ENCODE data around the gene KDM5A. TPM values are rescaled to one million over a fixed set of nuclear protein-coding genes. Genes with fewer than 3 reads are reported as not detected.

Gene KDM5A
- total RNA-seq, 3 donors from 2014 or later, result 54.6 to 76.2 (median 74.9) TPM

DNA sequence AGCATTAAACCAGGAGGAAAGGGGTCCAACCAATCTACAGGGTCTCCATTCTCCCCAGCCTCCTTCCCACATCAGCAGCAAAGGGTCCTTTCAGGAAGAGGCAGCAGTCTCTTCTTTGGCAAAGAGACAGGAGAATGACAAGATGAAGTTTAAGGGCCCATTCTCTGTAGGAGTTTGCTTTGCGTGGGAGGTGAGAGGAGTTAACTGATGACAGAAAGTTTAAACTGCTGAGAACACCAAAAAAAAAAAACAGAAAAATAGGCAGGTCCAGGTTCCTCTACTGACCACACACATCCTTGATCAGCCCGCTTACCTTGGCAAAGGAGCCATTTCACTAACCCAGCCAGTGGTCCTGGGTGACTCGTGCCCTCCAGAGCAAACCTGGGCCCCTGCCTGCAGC lies 132.2 kb downstream of the KDM5A start:
- intact Hi-C loops (cut with DNase I, micrococcal nuclease), result no loop called here
- ATAC-seq, result no peak

GRCh38 chr12:256225-256624 lies 132.9 kb downstream of the KDM5A start:
- DNase-seq (no peak), ATAC-seq (no peak)
- Histone ChIP-seq H3K4me1 (ENCODE audit: low read depth) (no peaks in the 10 kb centered on the region), H3K36me3 (ENCODE audit: low read depth) (no peaks in the 10 kb centered on the region), H3K9me3 (no peaks in the 10 kb centered on the region), H3K4me3 (no peak overlapping the region)
- intact Hi-C loops (cut with DNase I, micrococcal nuclease), result no loop called here
- TF ChIP-seq CTCF (IDR thresholded peaks at IDR 0.05), result no peak

More for the DNA sequence above, 132.2 kb downstream of the KDM5A start:
- Histone ChIP-seq H3K9me3 (no peaks in the 10 kb centered on the region), H3K36me3 (ENCODE audit: low read depth) (no peaks in the 10 kb centered on the region), H3K4me1 (ENCODE audit: low read depth) (no peaks in the 10 kb centered on the region), H3K4me3 (no peak overlapping the region)
- DNase-seq, result no peak
- no peak for TF ChIP-seq CTCF (IDR thresholded peaks at IDR 0.05)

GRCh38 chr12:254912-255311 lies 134.2 kb downstream of the KDM5A start:
- no peak for TF ChIP-seq CTCF (IDR thresholded peaks at IDR 0.05)
- H3K36me3 ChIP-seq (ENCODE audit: low read depth), result no peaks in the 10 kb centered on the region
- no peaks in the 10 kb centered on the region for H3K4me1 ChIP-seq (ENCODE audit: low read depth)
- intact Hi-C loops (cut with DNase I, micrococcal nuclease), result no loop called here
- DNase-seq (no peak), ATAC-seq (no peak)
- no peaks in the 10 kb centered on the region for H3K9me3 ChIP-seq
- H3K4me3 ChIP-seq, result no peak overlapping the region

DNA sequence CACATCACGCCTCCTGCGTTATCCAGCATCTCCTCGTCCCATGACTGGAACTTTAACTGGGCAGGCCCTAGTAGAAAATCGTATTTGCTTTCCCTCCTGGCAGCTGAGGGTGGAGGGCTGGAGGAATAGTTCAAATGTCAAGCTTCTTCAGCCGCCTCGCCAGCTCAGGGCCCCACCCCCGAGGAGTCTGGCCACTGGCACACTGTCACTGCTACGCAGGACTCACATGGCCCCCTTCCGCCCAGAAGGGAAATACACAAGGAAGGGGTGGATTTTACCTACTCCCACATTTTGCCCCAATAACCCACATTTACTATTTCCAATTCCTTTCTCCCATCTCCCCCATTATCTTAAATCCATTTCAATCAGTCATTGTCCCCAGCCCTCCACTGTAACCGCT lies 135.1 kb downstream of the KDM5A start:
- no peak for TF ChIP-seq CTCF (IDR thresholded peaks at IDR 0.05)
- no peak for DNase-seq
- no peak overlapping the region for H3K4me3 ChIP-seq

GRCh38 chr12:253116-253831 lies 135.8 kb downstream of the KDM5A start:
- DNase-seq, result no peak

More for the DNA sequence above, 135.1 kb downstream of the KDM5A start:
- intact Hi-C loops (cut with DNase I, micrococcal nuclease), result no loop called here
- no peak for ATAC-seq
- no peaks in the 10 kb centered on the region for H3K9me3 ChIP-seq
- no peaks in the 10 kb centered on the region for H3K4me1 ChIP-seq (ENCODE audit: low read depth)
- H3K36me3 ChIP-seq (ENCODE audit: low read depth), result no peaks in the 10 kb centered on the region

More at GRCh38 chr12:253116-253831, 135.8 kb downstream of the KDM5A start:
- no peak for ATAC-seq
- no peak overlapping the region for H3K4me3 ChIP-seq
- no peaks in the 10 kb centered on the region for H3K9me3 ChIP-seq
- H3K36me3 ChIP-seq (ENCODE audit: low read depth), result no peaks in the 10 kb centered on the region
- H3K4me1 ChIP-seq (ENCODE audit: low read depth), result no peaks in the 10 kb centered on the region
- no peak for TF ChIP-seq CTCF (IDR thresholded peaks at IDR 0.05)
- intact Hi-C loops (cut with DNase I, micrococcal nuclease), result no loop called here
